GM12892 (cell line): ENCODE measurements around the gene FOXS1.

Experiments used
- POLR2A ChIP-seq: IDR thresholded peaks from 2 replicates; pipeline ENCODE4 v1.6.1; 2011; ENCODE audit warnings: low read depth, low read length, control low read depth
- POLR2AphosphoS5 ChIP-seq: IDR thresholded peaks from 2 replicates; pipeline ENCODE4 v1.6.1; 2011; ENCODE audit warnings: low read depth, low read length, control low read depth

DNA sequence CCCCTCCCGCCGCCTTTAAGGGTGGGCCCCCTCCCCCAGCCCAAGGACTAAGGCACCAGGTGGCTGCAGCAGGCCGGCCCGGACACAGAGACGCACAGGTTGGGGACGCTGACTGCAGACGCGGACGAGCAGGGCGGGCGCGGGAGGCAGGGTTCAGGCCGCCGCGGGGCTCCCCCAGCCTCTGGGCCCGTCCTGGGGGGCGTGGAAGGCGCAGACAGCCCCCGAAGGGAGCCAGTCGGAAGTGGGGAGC, 15.7 kb upstream of the FOXS1 start:
- no peak for TF ChIP-seq POLR2A
- TF ChIP-seq POLR2AphosphoS5: no peak
